Adrenal gland (tissue), 5 donors: ENCODE data around the gene MTARC1.

Experiments
- CTCF ChIP-seq, 6 experiments: fragments of 450-650 bp in 4 of 6; fragments of 200-600 bp in 2 of 6; sonication (generic) in 1 of 6; IDR thresholded peaks; 1 replicate in 5 of 6; 2 replicates in 1 of 6; pipeline versions ENCODE4 v1.5.1 to v1.8.0; 2016 to 2021; ENCODE audit warnings: antibody characterized with exemption in 6 of 6, mild to moderate bottlenecking in 2 of 6, moderate library complexity in 1 of 6
- POLR2A ChIP-seq, 2 donors: fragments of 450-650 bp; IDR thresholded peaks; one replicate each; pipeline ENCODE4 v1.6.1; 2017; ENCODE audit warnings: antibody characterized with exemption in 2 of 2, mild to moderate bottlenecking in 2 of 2, moderate library complexity in 1 of 2
- donor health status: DM: no; HTN: no; CAD: no.

- TF ChIP-seq CTCF (IDR thresholded peaks at IDR 0.05) (no peak), POLR2A (IDR thresholded peaks at IDR 0.05) (no peak)
Observed at GRCh38 chr1:220797044-220797443, 10.3 kb downstream of the MTARC1 start.
